ENCODE measurements around the gene LARGE2.

The LARGE2 gene

GRCh38 chr11:45928535-45929215 is 6.2 kb downstream of the LARGE2 start:
- no peak for DNase-seq

- DNase-seq: no peak
Observed at GRCh38 chr11:45929486-45930030, 7.1 kb downstream of the LARGE2 start.

- DNase-seq: peak in 12 of 51 donors; percentile 16 to 62 (median 34)
Observed at GRCh38 chr11:45930031-45930794, 7.8 kb downstream of the LARGE2 start.

GRCh38 chr11:45930951-45931570 is 8.6 kb downstream of the LARGE2 start:
- no peak for DNase-seq

- DNase-seq: no peak
Observed at GRCh38 chr11:45931739-45932138, 9.3 kb downstream of the LARGE2 start.

- DNase-seq: no peak
Observed at GRCh38 chr11:45932217-45932616, 9.8 kb downstream of the LARGE2 start.

GRCh38 chr11:45933131-45933831 is 10.8 kb downstream of the LARGE2 start:
- DNase-seq: no peak

- no peak for DNase-seq
Observed at GRCh38 chr11:45933846-45934579, 11.6 kb downstream of the LARGE2 start.

- no peak for DNase-seq
Observed at GRCh38 chr11:45934580-45935318, 12.3 kb downstream of the LARGE2 start.

- DNase-seq: no peak
Observed at GRCh38 chr11:45935349-45936064, 13.1 kb downstream of the LARGE2 start.

- DNase-seq: no peak
Observed at GRCh38 chr11:45936511-45937054, 14.1 kb downstream of the LARGE2 start.

- no peak for DNase-seq
Observed at GRCh38 chr11:45937916-45938315, 15.5 kb downstream of the LARGE2 start.

GRCh38 chr11:45939836-45940235 is 17.4 kb downstream of the LARGE2 start:
- no peak for DNase-seq

GRCh38 chr11:45941285-45941684 is 18.8 kb downstream of the LARGE2 start:
- no peak for DNase-seq

- DNase-seq: no peak
Observed at GRCh38 chr11:45942381-45942780, 19.9 kb downstream of the LARGE2 start.

- no peak for DNase-seq
Observed at GRCh38 chr11:45945397-45945999, 23.0 kb downstream of the LARGE2 start.

- DNase-seq: no peak
Observed at GRCh38 chr11:45947885-45948284, 25.4 kb downstream of the LARGE2 start.

- DNase-seq: peak in 26 of 51 donors; percentile 5 to 68 (median 38)
Observed at GRCh38 chr11:45948356-45948755, 25.9 kb downstream of the LARGE2 start.

- DNase-seq: peak in 9 of 51 donors; percentile 8 to 46 (median 22)
Observed at GRCh38 chr11:45949992-45950407, 27.5 kb downstream of the LARGE2 start.
